ENCODE measurements around the gene PDLIM7. TPM values are rescaled to one million over a fixed set of nuclear protein-coding genes. Genes with fewer than 3 reads are reported as not detected.

The PDLIM7 gene
- total and polyA plus RNA-seq, 2 donors (not counting 3 experiments of a cell fraction or from before 2014, with no cell fraction given), result 314 to 318 TPM

DNA sequence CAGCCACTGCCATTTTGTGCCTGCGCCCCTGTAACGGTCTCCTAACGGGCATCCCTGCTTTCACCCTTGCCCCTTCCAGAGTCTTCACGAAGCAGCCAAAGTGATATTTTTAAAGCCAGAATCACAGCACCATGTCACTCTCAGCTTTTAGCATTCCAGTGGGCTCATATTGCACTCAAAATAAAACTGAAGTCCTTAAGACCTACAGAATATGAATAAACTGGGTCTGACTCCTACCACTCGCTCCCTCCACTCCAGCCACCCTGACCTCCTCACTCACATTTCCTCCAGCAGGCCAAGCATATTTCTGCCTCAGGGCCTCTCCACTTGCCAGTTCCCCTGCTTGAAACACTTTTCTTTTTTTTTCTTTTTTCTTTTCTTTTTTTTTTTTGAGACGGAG lies 2.4 kb upstream of the PDLIM7 start:
- Histone ChIP-seq H2AFZ (ENCODE audit: low read depth, low read length) (no peak overlapping the region), H3K79me2 (ENCODE audit: control insufficient read depth, insufficient read depth, low read length) (peaks cover 10% of the 10 kb centered on the region), H3K4me3 (replicated peaks in 1 of 3; ENCODE audit: insufficient read depth in 1 of 3, low read depth in 1 of 3, low read length in 3 of 3) (no peak overlapping the region), H3K4me1 (ENCODE audit: control insufficient read depth, extremely low read depth, insufficient read depth, low read length) (peaks cover 23% of the 10 kb centered on the region), H3K9me1 (replicated peaks; ENCODE audit: control insufficient read depth, extremely low read depth, insufficient read depth, low read length) (no peaks in the 10 kb centered on the region), H3K4me2 (ENCODE audit: insufficient read depth, low read length) (no peak overlapping the region), H3K36me3 (ENCODE audit: control insufficient read depth in 2 of 2, extremely low read depth in 1 of 2, insufficient read depth in 2 of 2, low read length in 2 of 2) (peaks cover 0 to 4% of the 10 kb centered on the region in 2 experiments), H3K27ac (ENCODE audit: insufficient read depth, low read depth, low read length) (no peak overlapping the region), H3K27me3 (ENCODE audit: control insufficient read depth in 2 of 2, insufficient read depth in 2 of 2, low read length in 2 of 2) (no peaks in the 10 kb centered on the region), H3K9me3 (replicated peaks; ENCODE audit: control insufficient read depth, insufficient read depth, low read length) (no peaks in the 10 kb centered on the region), H4K20me1 (replicated peaks; ENCODE audit: control insufficient read depth, extremely low read depth, insufficient read depth, low read length) (no peaks in the 10 kb centered on the region), H3K9ac (replicated peaks; ENCODE audit: extremely low read depth, insufficient read depth, low read length) (no peak overlapping the region)
- TF ChIP-seq, protein P1, sequence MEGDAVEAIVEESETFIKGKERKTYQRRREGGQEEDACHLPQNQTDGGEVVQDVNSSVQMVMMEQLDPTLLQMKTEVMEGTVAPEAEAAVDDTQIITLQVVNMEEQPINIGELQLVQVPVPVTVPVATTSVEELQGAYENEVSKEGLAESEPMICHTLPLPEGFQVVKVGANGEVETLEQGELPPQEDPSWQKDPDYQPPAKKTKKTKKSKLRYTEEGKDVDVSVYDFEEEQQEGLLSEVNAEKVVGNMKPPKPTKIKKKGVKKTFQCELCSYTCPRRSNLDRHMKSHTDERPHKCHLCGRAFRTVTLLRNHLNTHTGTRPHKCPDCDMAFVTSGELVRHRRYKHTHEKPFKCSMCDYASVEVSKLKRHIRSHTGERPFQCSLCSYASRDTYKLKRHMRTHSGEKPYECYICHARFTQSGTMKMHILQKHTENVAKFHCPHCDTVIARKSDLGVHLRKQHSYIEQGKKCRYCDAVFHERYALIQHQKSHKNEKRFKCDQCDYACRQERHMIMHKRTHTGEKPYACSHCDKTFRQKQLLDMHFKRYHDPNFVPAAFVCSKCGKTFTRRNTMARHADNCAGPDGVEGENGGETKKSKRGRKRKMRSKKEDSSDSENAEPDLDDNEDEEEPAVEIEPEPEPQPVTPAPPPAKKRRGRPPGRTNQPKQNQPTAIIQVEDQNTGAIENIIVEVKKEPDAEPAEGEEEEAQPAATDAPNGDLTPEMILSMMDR (IDR thresholded peaks at IDR 0.05; ENCODE audit: extremely low read depth in 1 of 2, insufficient read depth in 1 of 2, low read depth in 1 of 2, low read length in 2 of 2), result no peak
- no peak for TF ChIP-seq JUN (IDR thresholded peaks at IDR 0.05; ENCODE audit: borderline replicate concordance, insufficient read depth, insufficient read length, low read depth)
- FAIRE-seq (no peak), DNase-seq (ENCODE audit: low read depth, low spot score) (no peak)
- no TSS peak for BruUV-seq (replicated peaks)
- POLR2A ChIA-PET, result no interaction called here
- intact Hi-C loops (cut with micrococcal nuclease) (loop anchor here (2.0 to 10.0 kb wide), 3 partner anchors 385 to 965 kb away; partner anchors contain the start of genes N4BP3 and RNF44), dilution Hi-C loops (cut with MboI; ENCODE audit: extremely low pct_ligation_motif_present, low sequenced_read_pairs) (no loop called here)
- CTCF ChIA-PET, result interaction anchor here (2.0 to 4.8 kb wide), 6 partner anchors 9 to 110 kb away, joined by 10 to 58 read pairs (median 36); partner anchors contain the start of gene DOK3

DNA sequence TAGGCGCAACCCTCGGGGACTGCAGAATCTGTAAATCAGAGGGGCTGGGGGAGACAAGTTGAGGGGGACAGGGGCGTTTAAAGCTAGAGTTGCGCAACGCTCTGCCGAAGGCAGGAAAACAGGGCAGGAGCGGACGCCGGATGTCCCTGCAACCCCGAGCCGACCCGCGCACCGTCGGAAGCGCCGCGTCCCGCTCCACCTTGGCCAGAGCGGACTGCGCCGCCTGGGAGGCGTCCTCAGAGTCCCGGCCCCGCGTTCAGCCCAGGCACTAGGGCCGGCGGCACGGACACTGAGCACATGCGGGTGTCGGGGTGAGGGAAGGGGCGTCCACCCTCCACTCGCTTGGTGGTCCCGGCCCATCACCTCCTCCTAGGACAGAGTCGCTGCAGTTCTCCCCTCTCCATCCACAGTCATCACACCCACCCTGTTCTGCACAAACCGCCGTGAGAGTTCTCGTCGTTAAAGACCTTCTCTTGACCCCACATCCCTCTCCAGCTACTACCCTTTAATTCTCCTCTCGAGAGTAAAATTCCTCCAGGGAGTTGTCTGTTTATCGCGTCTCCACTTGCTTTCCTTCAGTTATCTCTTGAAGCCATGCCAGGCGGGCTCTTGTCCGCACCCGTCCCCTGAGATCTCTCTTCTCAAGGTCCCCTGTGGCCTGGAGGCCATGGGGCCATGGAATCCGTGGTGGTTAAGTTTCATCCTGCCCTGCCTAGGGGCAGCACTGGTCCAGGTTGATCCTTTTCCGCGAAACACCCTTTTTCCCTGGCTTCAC lies 796 bp upstream of the PDLIM7 start:
- TF ChIP-seq FOS (IDR thresholded peaks at IDR 0.05; ENCODE audit: borderline replicate concordance, insufficient read depth, low read length) (no peak), GATA2 (IDR thresholded peaks at IDR 0.05; ENCODE audit: insufficient read depth, insufficient read length, low read depth, low read length) (no peak), EZH2 (IDR thresholded peaks at IDR 0.05; ENCODE audit: borderline replicate concordance, low read depth, low read length, severe bottlenecking) (no peak), POLR2A (IDR thresholded peaks at IDR 0.05; ENCODE audit: low read depth, low read length) (no peak), MYC (IDR thresholded peaks at IDR 0.05; ENCODE audit: low read depth, low read length) (no peak), POLR2AphosphoS5 (IDR thresholded peaks at IDR 0.05; ENCODE audit: insufficient read depth, low read depth, low read length) (no peak), JUN (IDR thresholded peaks at IDR 0.05; ENCODE audit: borderline replicate concordance, insufficient read depth, insufficient read length, low read depth) (no peak)
- TF ChIP-seq, protein P2, sequence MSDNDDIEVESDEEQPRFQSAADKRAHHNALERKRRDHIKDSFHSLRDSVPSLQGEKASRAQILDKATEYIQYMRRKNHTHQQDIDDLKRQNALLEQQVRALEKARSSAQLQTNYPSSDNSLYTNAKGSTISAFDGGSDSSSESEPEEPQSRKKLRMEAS (IDR thresholded peaks at IDR 0.05; ENCODE audit: insufficient read depth, insufficient read length), result no peak
- TF ChIP-seq, protein P1 (IDR thresholded peaks at IDR 0.05; ENCODE audit: extremely low read depth in 1 of 2, insufficient read depth in 1 of 2, low read depth in 1 of 2, low read length in 2 of 2), result no peak
- DNase-seq (ENCODE audit: low read depth, low spot score) (no peak), FAIRE-seq (peak; percentile 67)
- peaks cover 19% of the 10 kb centered on the region for H3K79me2 ChIP-seq (ENCODE audit: control insufficient read depth, insufficient read depth, low read length)
- peak overlapping the region; percentile 39 for H3K9ac ChIP-seq (replicated peaks; ENCODE audit: extremely low read depth, insufficient read depth, low read length)
- TSS peak; percentile 28 for BruUV-seq (replicated peaks)
- H3K4me3 ChIP-seq (replicated peaks in 1 of 3; ENCODE audit: insufficient read depth in 1 of 3, low read depth in 1 of 3, low read length in 3 of 3), result peak overlapping the region; percentile 1 to 38 (median 31)
- ChIA-PET CTCF (interaction anchor here (0.9 to 2.5 kb wide), 4 partner anchors 21 to 108 kb away, joined by 3 to 12 read pairs (median 6); no protein-coding TSS in a partner anchor), POLR2A (interaction anchor here (0.6 to 3.0 kb wide), 15 partner anchors 9 to 304 kb away, joined by 3 to 17 read pairs (median 5); partner anchors contain the start of genes DDX41, DOK3 and GRK6)
- intact Hi-C loops (cut with micrococcal nuclease), result loop anchor here (10.0 kb wide), 2 partner anchors 617 to 963 kb away; partner anchors contain the start of genes N4BP3 and RNF44
- H3K4me2 ChIP-seq (ENCODE audit: insufficient read depth, low read length), result peak overlapping the region; percentile 60
- peak overlapping the region; percentile 22 for H2AFZ ChIP-seq (ENCODE audit: low read depth, low read length)
- peaks cover 34% of the 10 kb centered on the region for H3K4me1 ChIP-seq (ENCODE audit: control insufficient read depth, extremely low read depth, insufficient read depth, low read length)
- H3K9me1 ChIP-seq (replicated peaks; ENCODE audit: control insufficient read depth, extremely low read depth, insufficient read depth, low read length), result no peaks in the 10 kb centered on the region
- no peaks in the 10 kb centered on the region for H4K20me1 ChIP-seq (replicated peaks; ENCODE audit: control insufficient read depth, extremely low read depth, insufficient read depth, low read length)
- peaks cover 2 to 3% of the 10 kb centered on the region in 2 experiments for H3K36me3 ChIP-seq (ENCODE audit: control insufficient read depth in 2 of 2, extremely low read depth in 1 of 2, insufficient read depth in 2 of 2, low read length in 2 of 2)
- H3K27me3 ChIP-seq (ENCODE audit: control insufficient read depth in 2 of 2, insufficient read depth in 2 of 2, low read length in 2 of 2), result no peaks in the 10 kb centered on the region
- peak overlapping the region; percentile 44 for H3K27ac ChIP-seq (ENCODE audit: insufficient read depth, low read depth, low read length)
- dilution Hi-C loops (cut with MboI; ENCODE audit: extremely low pct_ligation_motif_present, low sequenced_read_pairs), result no loop called here
- H3K9me3 ChIP-seq (replicated peaks; ENCODE audit: control insufficient read depth, insufficient read depth, low read length), result no peaks in the 10 kb centered on the region
